GM12801 (cell line): ENCODE measurements around the gene NPM1.

Experiments used
- CTCF ChIP-seq: IDR thresholded peaks from one replicate; pipeline ENCODE4 v1.5.1; 2011; ENCODE audit warnings: control low read depth; ENCODE audit not compliant: insufficient read length; ENCODE audit errors: extremely low read depth

NPM1 gene

GRCh38 chr5:171428168-171428696 is 40.6 kb downstream of the NPM1 start:
- TF ChIP-seq CTCF, result no peak

GRCh38 chr5:171428809-171429542 is 41.3 kb downstream of the NPM1 start:
- TF ChIP-seq CTCF, result no peak

- no peak for TF ChIP-seq CTCF
Observed at GRCh38 chr5:171429543-171429910, 41.9 kb downstream of the NPM1 start.

- no peak for TF ChIP-seq CTCF
Observed at GRCh38 chr5:171431251-171431777, 43.7 kb downstream of the NPM1 start.

GRCh38 chr5:171432076-171432475 is 44.4 kb downstream of the NPM1 start:
- TF ChIP-seq CTCF, result no peak

- no peak for TF ChIP-seq CTCF
Observed at GRCh38 chr5:171432583-171433351, 45.1 kb downstream of the NPM1 start.

GRCh38 chr5:171433352-171433698 is 45.7 kb downstream of the NPM1 start:
- no peak for TF ChIP-seq CTCF
